H9 (cell line): Measurements from ENCODE around the gene POC5. TPM values are rescaled to one million over a fixed set of nuclear protein-coding genes. Genes with fewer than 3 reads are reported as not detected.

Experiments
- DNase-seq: peaks from one replicate; pipeline ENCODE4 v3.0.0-alpha.2; 2017
- H2AFZ ChIP-seq: one replicate; pipeline ENCODE4 v1.6.1; 2013; ENCODE audit warnings: mild to moderate bottlenecking, low read length, control low read depth, moderate library complexity
- H2AK5ac ChIP-seq: 2 replicates; pipeline ENCODE4 v1.6.1; 2013; ENCODE audit warnings: low read length, control low read depth, mixed read lengths; ENCODE audit not compliant: insufficient read length
- H2BK120ac ChIP-seq: one replicate; pipeline ENCODE4 v1.6.1; 2013; ENCODE audit warnings: low read depth, mild to moderate bottlenecking, low read length, control low read depth, inconsistent platforms; ENCODE audit not compliant: poor library complexity, severe bottlenecking
- H2BK12ac ChIP-seq: 2 replicates; pipeline ENCODE4 v1.6.1; 2013; ENCODE audit warnings: low read length, control low read depth, mixed read lengths, low read depth; ENCODE audit not compliant: insufficient read length
- H2BK15ac ChIP-seq: 2 replicates; pipeline ENCODE4 v1.6.1; 2013; ENCODE audit warnings: low read depth, low read length, control low read depth
- H2BK20ac ChIP-seq: one replicate; pipeline ENCODE4 v1.6.1; 2013; ENCODE audit warnings: low read depth, mild to moderate bottlenecking, low read length, control low read depth, inconsistent platforms; ENCODE audit not compliant: poor library complexity, severe bottlenecking
- H2BK5ac ChIP-seq: 2 replicates; pipeline ENCODE4 v1.6.1; 2013; ENCODE audit warnings: low read length, control low read depth, mixed read lengths; ENCODE audit not compliant: insufficient read length
- H3K14ac ChIP-seq: 2 replicates; pipeline ENCODE4 v1.6.1; 2013; ENCODE audit warnings: low read length, control low read depth; ENCODE audit not compliant: insufficient read depth
- H3K18ac ChIP-seq: 2 replicates; pipeline ENCODE4 v1.6.1; 2013; ENCODE audit warnings: low read depth, mild to moderate bottlenecking, mixed read lengths, low read length, control low read depth; ENCODE audit not compliant: insufficient read length
- H3K23ac ChIP-seq: 2 replicates; pipeline ENCODE4 v1.6.1; 2013; ENCODE audit warnings: low read length, control low read depth, mixed read lengths, low read depth; ENCODE audit not compliant: insufficient read length
- H3K23me2 ChIP-seq: 2 replicates; pipeline ENCODE4 v1.6.1; 2013; ENCODE audit warnings: low read depth, mild to moderate bottlenecking, mixed read lengths, low read length, control low read depth; ENCODE audit not compliant: insufficient read length, poor library complexity, severe bottlenecking
- H3K27ac ChIP-seq: 2 replicates; pipeline ENCODE4 v1.5.1; 2013; ENCODE audit warnings: low read length, control low read depth, mixed read lengths, low read depth; ENCODE audit not compliant: insufficient read length
- H3K27me3 ChIP-seq: 2 replicates; pipeline ENCODE4 v1.6.1; 2013; ENCODE audit warnings: low read length, control low read depth, inconsistent platforms; ENCODE audit not compliant: insufficient read depth
- H3K4ac ChIP-seq: 2 replicates; pipeline ENCODE4 v1.6.1; 2013; ENCODE audit warnings: low read depth, mild to moderate bottlenecking, control low read depth, inconsistent platforms, low read length, moderate library complexity
- H3K4me1 ChIP-seq: 2 replicates; pipeline ENCODE4 v1.6.1; 2013; ENCODE audit warnings: low read length, control low read depth, inconsistent platforms; ENCODE audit not compliant: insufficient read depth
- H3K4me2 ChIP-seq: 2 replicates; pipeline ENCODE4 v1.6.1; 2013; ENCODE audit warnings: low read length, control low read depth, mixed read lengths; ENCODE audit not compliant: insufficient read length, insufficient read depth
- H3K56ac ChIP-seq: 2 replicates; pipeline ENCODE4 v1.6.1; 2013; ENCODE audit warnings: low read depth, mild to moderate bottlenecking, mixed read lengths, low read length, control low read depth; ENCODE audit not compliant: insufficient read length
- H3K79me1 ChIP-seq: 2 replicates; pipeline ENCODE4 v1.6.1; 2013; ENCODE audit warnings: low read depth, mild to moderate bottlenecking, moderate library complexity, low read length, control low read depth, inconsistent platforms; ENCODE audit not compliant: insufficient read depth, poor library complexity, severe bottlenecking
- H3K79me2 ChIP-seq: 2 replicates; pipeline ENCODE4 v1.6.1; 2013; ENCODE audit warnings: low read length, control low read depth, inconsistent platforms; ENCODE audit not compliant: insufficient read depth
- H3K9ac ChIP-seq: 2 replicates; pipeline ENCODE4 v1.6.1; 2013; ENCODE audit warnings: low read length, control low read depth, mixed read lengths; ENCODE audit not compliant: insufficient read length; ENCODE audit errors: extremely low read depth
- H3K9me3 ChIP-seq: one replicate; pipeline ENCODE4 v1.6.1; 2013; ENCODE audit warnings: low read depth, low read length, inconsistent platforms; ENCODE audit not compliant: control insufficient read depth
- H3T11ph ChIP-seq: one replicate; pipeline ENCODE4 v1.6.1; 2013; ENCODE audit warnings: mild to moderate bottlenecking, low read length, control low read depth, inconsistent platforms
- H4K20me1 ChIP-seq: one replicate; pipeline ENCODE4 v1.6.1; 2013; ENCODE audit not compliant: control insufficient read depth, insufficient read length, insufficient read depth
- H4K5ac ChIP-seq: 2 replicates; pipeline ENCODE4 v1.6.1; 2013; ENCODE audit warnings: low read depth, mild to moderate bottlenecking, mixed read lengths, low read length, control low read depth; ENCODE audit not compliant: insufficient read length
- H4K8ac ChIP-seq: replicated peaks from 2 replicates; pipeline ENCODE4 v1.6.1; 2013; ENCODE audit warnings: low read length, control low read depth, mixed read lengths, low read depth; ENCODE audit not compliant: insufficient read length
- H4K91ac ChIP-seq: 2 replicates; pipeline ENCODE4 v1.6.1; 2013; ENCODE audit warnings: low read depth, mild to moderate bottlenecking, moderate library complexity, mixed read lengths, low read length, control low read depth; ENCODE audit not compliant: insufficient read length
- H3K27ac Mint-ChIP-seq, 3 experiments: 2 replicates in 2 of 3; 3 replicates in 1 of 3; pipeline ENCODE4 v1.8.0; 2020 to 2021; ENCODE audit warnings: mixed read lengths in 3 of 3, mild to moderate bottlenecking in 1 of 3, moderate library complexity in 1 of 3
- H3K27me3 Mint-ChIP-seq: 2 replicates; pipeline ENCODE4 v1.8.0; 2021; ENCODE audit warnings: low read depth, mild to moderate bottlenecking, moderate library complexity, mixed read lengths
- H3K36me3 Mint-ChIP-seq, 3 experiments: 2 replicates in 2 of 3; 3 replicates in 1 of 3; pipeline ENCODE4 v1.8.0; 2020 to 2021; ENCODE audit warnings: low read depth in 3 of 3, mixed read lengths in 3 of 3; ENCODE audit not compliant: insufficient read depth in 1 of 3
- H3K4me1 Mint-ChIP-seq, 2 experiments: 2 replicates each; pipeline ENCODE4 v1.8.0; 2020; ENCODE audit warnings: mixed read lengths in 2 of 2
- H3K4me3 Mint-ChIP-seq, 2 experiments: 2 replicates in 1 of 2; 3 replicates in 1 of 2; pipeline ENCODE4 v1.8.0; 2020 to 2021; ENCODE audit warnings: mild to moderate bottlenecking in 2 of 2, mixed read lengths in 2 of 2, moderate library complexity in 1 of 2
- H3K9me3 Mint-ChIP-seq, 2 experiments: 2 replicates in 1 of 2; 3 replicates in 1 of 2; pipeline ENCODE4 v1.8.0; 2020; ENCODE audit warnings: mild to moderate bottlenecking in 2 of 2, mixed read lengths in 2 of 2, moderate library complexity in 1 of 2
- WGBS: extraction: QIAGEN DNeasy Blood & Tissue Kit; methylation state at CpG from one replicate; pipeline ENCODE4 v1.1.7; 2013; ENCODE audit warnings: missing lambda C conversion rate, low lambda C conversion rate, mixed read lengths; ENCODE audit not compliant: insufficient read length; ENCODE audit errors: extremely low coverage; 5-methylcytosine and 5-hydroxymethylcytosine counted together
- total RNA-seq: library from RNA; stranded (reverse); gene quantifications from 2 replicates; pipeline ENCODE4 v1.2.1, GENCODE V29; 2021
- TF ChIP-seq, protein P1 (sequence below): fragments of 200-600 bp; sonication (generic); conservative IDR thresholded peaks from 3 replicates; pipeline ENCODE4 v1.8.0; 2021; ENCODE audit warnings: antibody characterized with exemption, mild to moderate bottlenecking

The POC5 gene
- total RNA-seq, 1 experiment from 2014 or later: 12.2 TPM

DNA sequence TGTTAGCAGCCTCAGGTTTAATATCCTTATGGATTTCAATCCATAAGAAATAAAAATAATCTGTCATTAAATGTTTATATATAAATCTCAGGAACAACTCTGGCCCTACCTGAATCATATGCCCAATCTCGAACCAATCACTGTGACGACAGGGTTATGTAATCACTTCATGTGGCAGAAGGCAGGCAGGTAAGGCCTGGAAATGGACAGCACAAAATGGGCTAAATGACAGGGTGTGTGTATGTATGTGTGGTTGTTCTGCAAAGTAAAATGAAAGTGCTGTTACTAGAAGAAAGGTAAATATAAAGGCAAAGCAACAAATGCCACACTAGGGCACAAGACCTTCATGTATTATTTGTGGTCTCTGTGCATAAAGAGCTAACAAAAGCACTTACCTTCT is 86.4 kb downstream of the POC5 start:
- no peak overlapping the region for H2AK5ac ChIP-seq
- H3K4me1 ChIP-seq: no peaks in the 10 kb centered on the region
- H3K27me3 Mint-ChIP-seq: no peaks in the 10 kb centered on the region
- H3K27ac Mint-ChIP-seq: no peak overlapping the region
- H4K20me1 ChIP-seq: no peaks in the 10 kb centered on the region
- no peak overlapping the region for H3K9ac ChIP-seq
- H4K8ac ChIP-seq: no peak overlapping the region
- H3K14ac ChIP-seq: no peak overlapping the region
- H2BK5ac ChIP-seq: no peak overlapping the region
- no peak overlapping the region for H2AFZ ChIP-seq
- peaks cover 5% of the 10 kb centered on the region in 2 experiments; a peak in 3 of 4 replicates for H3K4me1 Mint-ChIP-seq
- H4K91ac ChIP-seq: no peak overlapping the region
- no peaks in the 10 kb centered on the region; a peak in 1 of 7 replicates for H3K36me3 Mint-ChIP-seq
- no peak overlapping the region for H3K56ac ChIP-seq
- no peaks in the 10 kb centered on the region for H3K79me2 ChIP-seq
- H3K4me2 ChIP-seq: no peak overlapping the region
- no peak overlapping the region for H3K4ac ChIP-seq
- no peak overlapping the region for H2BK12ac ChIP-seq
- H3K9me3 Mint-ChIP-seq: no peaks in the 10 kb centered on the region; a peak in 1 of 5 replicates
- no CpG with 5 or more reads among the region's 2 CpGs for WGBS
- no peak overlapping the region for H2BK15ac ChIP-seq
- TF ChIP-seq, protein P1, sequence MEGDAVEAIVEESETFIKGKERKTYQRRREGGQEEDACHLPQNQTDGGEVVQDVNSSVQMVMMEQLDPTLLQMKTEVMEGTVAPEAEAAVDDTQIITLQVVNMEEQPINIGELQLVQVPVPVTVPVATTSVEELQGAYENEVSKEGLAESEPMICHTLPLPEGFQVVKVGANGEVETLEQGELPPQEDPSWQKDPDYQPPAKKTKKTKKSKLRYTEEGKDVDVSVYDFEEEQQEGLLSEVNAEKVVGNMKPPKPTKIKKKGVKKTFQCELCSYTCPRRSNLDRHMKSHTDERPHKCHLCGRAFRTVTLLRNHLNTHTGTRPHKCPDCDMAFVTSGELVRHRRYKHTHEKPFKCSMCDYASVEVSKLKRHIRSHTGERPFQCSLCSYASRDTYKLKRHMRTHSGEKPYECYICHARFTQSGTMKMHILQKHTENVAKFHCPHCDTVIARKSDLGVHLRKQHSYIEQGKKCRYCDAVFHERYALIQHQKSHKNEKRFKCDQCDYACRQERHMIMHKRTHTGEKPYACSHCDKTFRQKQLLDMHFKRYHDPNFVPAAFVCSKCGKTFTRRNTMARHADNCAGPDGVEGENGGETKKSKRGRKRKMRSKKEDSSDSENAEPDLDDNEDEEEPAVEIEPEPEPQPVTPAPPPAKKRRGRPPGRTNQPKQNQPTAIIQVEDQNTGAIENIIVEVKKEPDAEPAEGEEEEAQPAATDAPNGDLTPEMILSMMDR: no peak
- H3K23ac ChIP-seq: no peak overlapping the region
- H3T11ph ChIP-seq: no peak overlapping the region
- H3K79me1 ChIP-seq: no peaks in the 10 kb centered on the region
- H2BK20ac ChIP-seq: no peak overlapping the region
- no peak overlapping the region for H3K18ac ChIP-seq
- peaks cover 2% of the 10 kb centered on the region; the same call in 1 of the 2 replicates for H3K27me3 ChIP-seq
- H3K23me2 ChIP-seq: no peaks in the 10 kb centered on the region
- no peak overlapping the region for H4K5ac ChIP-seq
- DNase-seq: no peak
- H3K27ac ChIP-seq: no peak overlapping the region
- no peaks in the 10 kb centered on the region for H3K9me3 ChIP-seq
- H3K4me3 Mint-ChIP-seq: no peak overlapping the region
- no peak overlapping the region for H2BK120ac ChIP-seq
